ENCODE data around the gene TNFRSF1B.
"Not testable (repeated sequence)": the region's sequence is repeated elsewhere in the genome, so short reads cannot be mapped to it uniquely, and the experiment has no call there.

The TNFRSF1B gene

DNA sequence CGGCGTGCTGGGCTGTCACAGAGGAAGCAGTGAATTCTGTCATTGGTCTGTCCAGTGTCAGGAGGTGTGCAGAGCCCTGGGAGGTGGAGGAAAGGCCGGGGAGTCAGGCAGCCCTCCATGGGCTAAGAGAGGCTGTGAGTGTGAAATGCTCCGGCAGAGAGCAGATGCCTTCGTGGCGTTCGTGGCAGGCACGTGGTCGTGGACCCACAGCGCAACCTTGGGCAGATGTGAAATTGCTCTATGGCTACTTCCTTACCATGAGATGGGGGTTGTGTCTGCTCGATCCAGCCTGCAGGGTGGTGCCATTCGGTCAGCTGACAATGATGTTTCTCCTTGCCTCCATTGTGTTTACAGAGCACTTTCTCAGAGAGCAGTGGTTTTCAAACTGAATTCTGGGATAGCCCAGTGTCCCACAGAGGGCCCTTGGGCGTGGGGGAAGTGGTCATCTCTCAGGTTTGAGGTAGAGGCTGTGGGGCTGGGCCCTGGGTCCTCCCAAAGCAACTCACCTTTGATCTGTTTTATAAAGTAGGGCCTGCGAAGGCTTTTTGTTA is 27.9 kb downstream of the TNFRSF1B start:
- DNase-seq = no peak

- DNase-seq = no peak
Measured at GRCh38 chr1:12195416-12195815, 28.6 kb downstream of the TNFRSF1B start.

DNA sequence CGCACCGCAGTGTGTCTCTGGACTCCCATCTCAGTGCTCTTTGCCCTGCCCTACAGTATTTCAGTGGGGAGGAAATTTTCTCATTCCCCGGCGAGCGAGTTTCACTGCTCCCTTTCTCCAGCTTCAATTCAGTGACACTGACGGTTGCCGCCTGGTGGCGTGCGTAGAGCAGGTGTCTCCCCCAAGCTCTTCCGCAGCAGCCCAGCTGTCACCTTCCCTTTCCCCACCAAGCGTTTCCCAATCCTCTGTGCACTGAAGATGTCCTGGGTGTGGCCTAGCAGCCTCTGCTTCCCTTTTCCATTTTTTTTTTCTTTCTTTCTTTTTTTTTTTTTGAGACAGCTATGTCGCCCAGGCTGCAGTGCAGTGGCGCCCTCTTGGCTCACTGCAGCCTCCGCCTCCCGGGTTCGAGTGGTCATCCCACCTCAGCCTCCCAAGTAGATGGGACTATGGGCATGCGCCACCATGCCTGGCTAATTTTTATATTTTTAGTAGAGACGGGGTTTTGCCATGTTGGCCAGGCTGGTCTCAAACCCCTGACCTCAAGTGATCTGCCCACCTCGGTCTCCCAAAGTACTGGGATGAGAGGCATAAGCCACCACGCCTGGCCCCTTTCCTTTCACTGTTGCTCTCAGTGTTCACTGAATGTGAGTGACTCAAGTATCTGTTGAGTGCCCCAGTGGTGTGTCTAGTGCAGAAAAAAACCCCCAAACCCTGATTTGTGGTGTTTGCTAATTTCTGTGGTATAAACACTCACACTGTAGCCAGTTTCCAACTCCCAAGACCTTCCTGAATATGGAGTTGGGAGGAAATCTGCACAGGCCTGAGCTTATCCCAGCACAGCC is 30.1 kb downstream of the TNFRSF1B start:
- no peak for DNase-seq

DNA sequence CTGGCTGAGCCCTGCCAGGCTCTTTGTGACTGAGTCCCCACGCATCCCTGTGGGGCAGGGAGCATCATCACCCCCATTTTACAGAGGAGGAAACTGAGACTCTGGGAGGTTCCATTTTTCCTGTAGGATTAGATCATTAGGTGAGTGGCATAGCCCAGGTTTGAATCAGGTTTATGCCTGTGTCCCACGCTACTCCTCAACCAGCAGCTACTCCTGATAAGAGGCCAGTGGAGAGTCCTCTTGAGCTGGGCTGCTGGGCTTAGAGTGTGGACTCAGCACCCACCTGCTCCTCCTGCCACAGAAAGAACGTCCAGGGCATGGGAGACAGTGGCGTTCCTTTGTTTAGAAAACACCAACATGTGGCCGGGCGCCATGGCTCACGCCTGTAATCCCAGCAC is 30.7 kb downstream of the TNFRSF1B start:
- DNase-seq = no peak

DNA sequence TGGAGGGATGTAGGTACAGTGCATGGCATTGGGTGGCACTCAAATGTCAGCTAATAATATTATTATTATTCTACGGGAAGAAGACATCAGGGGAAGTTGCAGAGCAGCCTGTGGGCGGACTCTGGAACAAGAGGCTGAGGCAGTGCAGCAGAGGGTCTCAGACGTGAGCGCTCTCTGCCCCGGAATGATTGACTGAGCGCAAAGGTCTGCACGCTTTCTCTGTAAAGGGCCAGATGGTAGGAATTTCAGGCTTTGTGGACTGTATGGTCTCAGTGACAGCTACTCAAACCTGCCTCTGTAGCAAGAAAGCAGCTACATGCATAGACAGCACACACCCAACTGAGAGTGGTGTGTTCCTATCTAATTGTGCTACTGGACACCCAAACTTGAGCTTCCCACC is 33.4 kb downstream of the TNFRSF1B start:
- DNase-seq = no peak

DNA sequence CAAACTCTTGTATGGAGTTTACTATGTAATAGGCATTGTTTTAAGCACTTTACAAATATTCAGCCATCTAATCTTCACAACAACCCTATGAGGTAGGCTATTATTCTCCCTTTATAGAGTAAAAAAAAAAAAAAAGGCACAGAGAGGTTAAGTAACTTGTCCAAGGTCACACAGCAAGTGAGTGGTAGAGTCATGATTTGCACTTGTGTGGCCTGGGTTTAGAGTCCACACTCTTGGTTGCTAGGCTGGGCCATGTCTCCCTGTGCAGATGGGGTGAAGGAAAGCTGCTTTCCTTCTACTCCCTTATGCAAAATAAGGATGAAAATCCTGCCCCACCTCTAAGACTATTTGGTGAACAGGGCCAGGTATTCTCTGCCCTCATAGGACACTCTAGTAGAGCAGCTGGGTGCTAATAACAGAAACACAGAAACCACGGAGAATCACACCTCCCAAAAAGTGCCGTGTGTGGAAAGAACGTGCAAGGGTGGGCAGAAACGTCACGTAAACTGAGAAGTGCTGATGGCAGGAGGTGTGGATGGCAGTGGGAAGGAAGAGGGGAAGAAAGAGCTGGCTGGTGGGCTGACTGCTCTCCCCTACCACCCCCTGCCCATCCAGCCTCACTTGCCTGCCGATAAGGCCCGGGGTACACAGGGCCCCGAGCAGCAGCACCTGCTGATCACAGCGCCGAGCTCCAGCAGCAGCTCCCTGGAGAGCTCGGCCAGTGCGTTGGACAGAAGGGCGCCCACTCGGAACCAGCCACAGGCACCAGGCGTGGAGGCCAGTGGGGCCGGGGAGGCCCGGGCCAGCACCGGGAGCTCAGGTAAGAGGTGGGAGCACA is 34.8 kb downstream of the TNFRSF1B start:
- DNase-seq = no peak

DNA sequence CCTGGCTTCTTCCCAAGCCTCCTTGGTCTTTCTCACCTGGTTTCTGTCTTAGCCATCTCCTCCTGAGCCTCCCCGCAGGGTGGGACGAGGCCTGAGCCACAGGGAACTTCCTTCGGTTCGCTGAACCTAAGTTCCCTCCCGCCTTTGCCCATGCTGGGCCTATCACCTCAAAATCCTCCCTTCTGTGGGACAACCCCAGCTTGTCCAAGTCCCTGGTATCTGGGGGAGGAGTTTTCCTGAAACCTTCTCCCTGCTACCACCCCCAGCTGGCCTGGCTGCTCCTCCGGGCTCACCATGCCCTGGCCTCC is 35.4 kb downstream of the TNFRSF1B start:
- DNase-seq = no peak

DNA sequence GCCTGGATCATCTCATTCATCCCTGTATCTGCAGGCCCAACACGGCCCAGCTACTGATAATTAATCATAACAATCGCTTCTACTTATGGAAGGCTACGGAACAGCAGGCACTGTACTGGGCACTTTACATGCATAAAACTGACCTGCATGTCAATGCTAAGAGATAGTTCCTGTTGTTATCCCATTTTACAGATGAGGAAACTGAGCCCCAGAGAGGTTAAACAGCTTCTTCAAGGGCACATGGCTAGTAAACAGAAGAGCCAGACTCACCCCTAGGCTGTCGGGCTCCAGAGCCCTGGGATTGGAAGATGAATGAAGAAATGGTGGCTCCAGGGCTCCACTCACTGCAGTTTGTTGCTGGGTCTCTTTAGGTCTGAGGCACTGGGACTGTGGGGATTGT is 35.8 kb downstream of the TNFRSF1B start:
- DNase-seq = no peak

DNA sequence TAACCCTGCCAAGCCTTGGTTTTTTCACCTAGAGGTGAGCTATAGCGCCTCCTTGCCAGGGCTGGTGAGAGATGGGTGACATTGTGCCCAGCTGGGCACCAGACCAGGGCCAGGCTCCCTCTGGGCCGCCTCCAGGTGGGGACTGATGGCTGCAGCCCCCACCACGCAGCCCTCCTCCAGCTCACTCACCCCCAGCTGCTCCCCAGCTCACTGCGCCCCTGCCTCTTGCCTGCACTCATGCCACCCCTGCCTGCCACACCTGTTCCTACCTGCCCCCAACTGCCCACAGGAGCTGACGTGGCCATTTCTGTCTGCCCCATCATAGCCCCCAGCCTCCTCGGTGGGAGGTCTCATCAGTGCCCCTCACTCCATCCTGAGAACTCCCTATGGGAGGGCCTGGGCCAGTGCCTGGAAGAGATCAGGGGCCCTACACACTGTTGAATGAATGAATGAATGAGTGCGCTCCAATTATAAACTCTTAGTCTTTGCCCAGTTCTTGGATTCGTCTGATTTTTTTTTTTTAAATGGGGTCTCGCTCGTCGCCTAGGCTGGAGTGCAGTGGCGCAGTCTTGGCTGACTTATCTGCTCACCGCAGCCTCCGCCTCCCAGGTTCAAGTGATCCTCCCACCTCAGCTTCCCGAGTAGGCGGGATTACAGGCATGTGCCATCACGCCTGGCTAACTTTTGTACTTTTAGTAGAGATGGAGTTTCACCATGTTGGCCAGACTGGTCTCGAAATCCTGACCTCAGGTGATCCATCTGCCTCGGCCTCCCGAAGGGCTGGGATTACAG is 36.6 kb downstream of the TNFRSF1B start:
- no peak for DNase-seq

- DNase-seq = peak; percentile 81
Measured at GRCh38 chr1:12204140-12204539, 37.3 kb downstream of the TNFRSF1B start.

- DNase-seq = no peak
Measured at GRCh38 chr1:12204754-12205658, 38.2 kb downstream of the TNFRSF1B start.

DNA sequence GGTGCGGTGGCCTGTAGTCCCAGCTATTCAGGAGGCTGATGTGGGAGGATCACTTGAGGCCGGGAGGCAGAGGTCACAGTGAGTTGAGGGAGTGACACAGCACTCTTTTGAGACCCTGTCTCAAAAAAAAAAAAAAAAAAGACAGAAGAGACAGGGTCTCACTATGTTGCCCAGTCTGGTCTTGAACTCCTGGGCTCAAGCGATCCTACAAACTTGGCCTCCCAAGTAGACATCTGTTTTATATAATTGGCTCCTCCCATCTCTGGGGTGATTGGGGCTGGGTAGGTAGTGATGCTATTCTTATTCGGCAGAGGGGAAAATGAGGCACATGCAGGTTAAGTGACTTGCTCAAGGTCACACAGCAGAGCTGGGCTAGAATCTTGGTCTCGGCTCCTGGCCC is 39.4 kb downstream of the TNFRSF1B start:
- DNase-seq = no peak

DNA sequence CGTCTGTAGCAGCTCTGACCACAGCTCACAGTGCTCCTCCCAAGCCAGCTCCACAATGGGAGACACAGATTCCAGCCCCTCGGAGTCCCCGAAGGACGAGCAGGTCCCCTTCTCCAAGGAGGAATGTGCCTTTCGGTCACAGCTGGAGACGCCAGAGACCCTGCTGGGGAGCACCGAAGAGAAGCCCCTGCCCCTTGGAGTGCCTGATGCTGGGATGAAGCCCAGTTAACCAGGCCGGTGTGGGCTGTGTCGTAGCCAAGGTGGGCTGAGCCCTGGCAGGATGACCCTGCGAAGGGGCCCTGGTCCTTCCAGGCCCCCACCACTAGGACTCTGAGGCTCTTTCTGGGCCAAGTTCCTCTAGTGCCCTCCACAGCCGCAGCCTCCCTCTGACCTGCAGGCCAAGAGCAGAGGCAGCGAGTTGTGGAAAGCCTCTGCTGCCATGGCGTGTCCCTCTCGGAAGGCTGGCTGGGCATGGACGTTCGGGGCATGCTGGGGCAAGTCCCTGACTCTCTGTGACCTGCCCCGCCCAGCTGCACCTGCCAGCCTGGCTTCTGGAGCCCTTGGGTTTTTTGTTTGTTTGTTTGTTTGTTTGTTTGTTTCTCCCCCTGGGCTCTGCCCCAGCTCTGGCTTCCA is 40.1 kb downstream of the TNFRSF1B start:
- no peak for DNase-seq

DNA sequence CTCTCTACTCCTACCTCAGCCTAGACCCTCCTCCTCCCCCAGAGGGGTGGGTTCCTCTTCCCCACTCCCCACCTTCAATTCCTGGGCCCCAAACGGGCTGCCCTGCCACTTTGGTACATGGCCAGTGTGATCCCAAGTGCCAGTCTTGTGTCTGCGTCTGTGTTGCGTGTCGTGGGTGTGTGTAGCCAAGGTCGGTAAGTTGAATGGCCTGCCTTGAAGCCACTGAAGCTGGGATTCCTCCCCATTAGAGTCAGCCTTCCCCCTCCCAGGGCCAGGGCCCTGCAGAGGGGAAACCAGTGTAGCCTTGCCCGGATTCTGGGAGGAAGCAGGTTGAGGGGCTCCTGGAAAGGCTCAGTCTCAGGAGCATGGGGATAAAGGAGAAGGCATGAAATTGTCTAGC is 41.5 kb downstream of the TNFRSF1B start:
- no peak for DNase-seq

- DNase-seq = peak; percentile 95
Measured at GRCh38 chr1:12208764-12209494, 42.1 kb downstream of the TNFRSF1B start.

- DNase-seq = no peak
Measured at GRCh38 chr1:12209495-12209832, 42.7 kb downstream of the TNFRSF1B start.

- no peak for DNase-seq
Measured at GRCh38 chr1:12215118-12215961, 48.5 kb downstream of the TNFRSF1B start.

- no peak for DNase-seq
Measured at GRCh38 chr1:12219800-12220199, 53.0 kb downstream of the TNFRSF1B start.

- no peak for DNase-seq
Measured at GRCh38 chr1:12220890-12221289, 54.1 kb downstream of the TNFRSF1B start.

DNA sequence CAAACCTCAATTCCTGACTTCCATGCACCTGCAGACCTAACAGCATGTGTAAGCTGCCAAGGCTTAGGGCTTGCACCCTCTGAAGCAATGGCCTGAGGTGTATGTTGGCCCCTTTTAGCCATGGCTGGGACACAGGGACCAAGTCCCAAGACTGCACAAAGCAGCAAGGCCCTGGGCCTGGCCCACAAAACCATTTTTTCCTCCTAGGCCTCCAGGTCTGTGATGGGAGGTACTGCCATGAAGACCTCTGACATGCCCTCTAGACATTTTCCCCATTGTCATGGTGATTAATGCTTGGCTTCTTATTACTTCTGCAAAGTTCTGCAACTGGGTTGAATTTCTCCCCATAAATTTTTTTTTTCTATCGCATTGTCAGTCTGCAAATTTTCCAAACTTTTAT is 55.9 kb downstream of the TNFRSF1B start:
- not testable (repeated sequence) for DNase-seq

Measured in activated effector memory CD4-positive, alpha-beta T cell treated with anti-CD3 and anti-CD28 coated beads, Interleukin-2, amount 50 U/mL, for 16 hours (primary cell).